Measurements from ENCODE around the gene SH3BP5L. TPM values are rescaled to one million over a fixed set of nuclear protein-coding genes. Genes with fewer than 3 reads are reported as not detected.
A peak's percentile ranks its signal among the peaks of the same experiment; 100 is the strongest.

Gene SH3BP5L
- total and polyA plus RNA-seq, 2 of the 13 experiments (the other 11 are each of a cell fraction or from before 2014, with no cell fraction given), result 10.3 to 14.9 TPM

GRCh38 chr1:248873993-248874533, 48.3 kb upstream of the SH3BP5L start (continued):
- TF ChIP-seq ARID3A (IDR thresholded peaks at IDR 0.05; ENCODE audit: low read depth, low read length) (peak; percentile 76; the same call in 1 of the 2 replicates), ZNF616 (CRISPR knock-in tag; IDR thresholded peaks at IDR 0.05; ENCODE audit: low read depth) (no peak), ZBTB21 (CRISPR knock-in tag; IDR thresholded peaks at IDR 0.05) (peak; percentile 92), HMG20B (CRISPR knock-in tag; conservative IDR thresholded peaks at IDR 0.05) (no peak), ZSCAN30 (CRISPR knock-in tag; IDR thresholded peaks at IDR 0.05) (no peak; the same call in 1 of the 2 replicates), ZNF713 (CRISPR knock-in tag; IDR thresholded peaks at IDR 0.05) (no peak), ZKSCAN1 (IDR thresholded peaks at IDR 0.05; ENCODE audit: low read length) (no peak), RAD21 (CRISPR knock-in tag; IDR thresholded peaks at IDR 0.05) (no peak), FOXK1 (CRISPR knock-in tag; IDR thresholded peaks at IDR 0.05; ENCODE audit: borderline replicate concordance, low read depth) (no peak; the same call in 1 of the 2 replicates), ARNTL (CRISPR knock-in tag; IDR thresholded peaks at IDR 0.05) (no peak), E2F1 (CRISPR knock-in tag; IDR thresholded peaks at IDR 0.05) (peak; percentile 62; the same call in 1 of the 2 replicates), ZBED4 (CRISPR knock-in tag; IDR thresholded peaks at IDR 0.05; ENCODE audit: borderline replicate concordance) (no peak), ZNF775 (CRISPR knock-in tag; IDR thresholded peaks at IDR 0.05; ENCODE audit: borderline replicate concordance) (no peak), ARID4A (CRISPR knock-in tag; IDR thresholded peaks at IDR 0.05; ENCODE audit: borderline replicate concordance) (no peak)
